Progenitor cell of endocrine pancreas (in vitro differentiated cells): Measurements from ENCODE around the gene RELT. TPM values are rescaled to one million over a fixed set of nuclear protein-coding genes. Genes with fewer than 3 reads are reported as not detected.
A peak's percentile ranks its signal among the peaks of the same experiment; 100 is the strongest.

ENCODE experiments used
- DNase-seq: peaks from one replicate; pipeline ENCODE4 v3.0.0; 2021; ENCODE audit warnings: low spot score; ENCODE audit not compliant: unreplicated experiment
- H3K27ac Mint-ChIP-seq: 2 replicates; pipeline ENCODE4 v1.8.0; 2021; ENCODE audit warnings: mild to moderate bottlenecking, moderate library complexity, mixed read lengths
- H3K27me3 Mint-ChIP-seq: 2 replicates; pipeline ENCODE4 v1.8.0; 2021; ENCODE audit warnings: mixed read lengths
- H3K36me3 Mint-ChIP-seq: 2 replicates; pipeline ENCODE4 v1.8.0; 2022; ENCODE audit warnings: mixed read lengths; ENCODE audit not compliant: insufficient read depth
- H3K4me1 Mint-ChIP-seq: 2 replicates; pipeline ENCODE4 v1.8.0; 2021; ENCODE audit warnings: low read depth, mixed read lengths
- H3K4me3 Mint-ChIP-seq: 2 replicates; pipeline ENCODE4 v1.8.0; 2021; ENCODE audit warnings: low read depth, mild to moderate bottlenecking, moderate library complexity, mixed read lengths
- H3K9me3 Mint-ChIP-seq: 2 replicates; pipeline ENCODE4 v1.8.0; 2021; ENCODE audit warnings: low read depth, mixed read lengths
- CTCF ChIP-seq: fragments of 200-600 bp; sonication (generic); IDR thresholded peaks from one replicate; pipeline ENCODE4 v1.5.0; 2021; ENCODE audit warnings: antibody characterized with exemption, mild to moderate bottlenecking; ENCODE audit not compliant: unreplicated experiment
- total RNA-seq: library from RNA; stranded (reverse); gene quantifications from 2 replicates; pipeline ENCODE4 v1.2.1, GENCODE V29; 2021

Gene RELT
- total RNA-seq, 1 donor from 2014 or later: 5.3 TPM

GRCh38 chr11:73403541-73403940, 27.3 kb downstream of the RELT start:
- no peak overlapping the region for H3K27ac Mint-ChIP-seq
- TF ChIP-seq CTCF: no peak
- no peaks in the 10 kb centered on the region for H3K9me3 Mint-ChIP-seq
- H3K4me1 Mint-ChIP-seq: no peaks in the 10 kb centered on the region
- no peak for DNase-seq
- H3K27me3 Mint-ChIP-seq: no peaks in the 10 kb centered on the region
- no peak overlapping the region for H3K4me3 Mint-ChIP-seq
- H3K36me3 Mint-ChIP-seq: peaks cover 4% of the 10 kb centered on the region

- H3K9me3 Mint-ChIP-seq: no peaks in the 10 kb centered on the region
These were observed 27.8 kb downstream of the RELT start for GRCh38 chr11:73404048-73404447.

GRCh38 chr11:73404506-73405145, 28.4 kb downstream of the RELT start:
- Mint-ChIP-seq H3K27me3 (no peaks in the 10 kb centered on the region), H3K27ac (no peak overlapping the region), H3K4me1 (no peaks in the 10 kb centered on the region), H3K36me3 (peaks cover 7% of the 10 kb centered on the region), H3K4me3 (no peak overlapping the region), H3K9me3 (no peaks in the 10 kb centered on the region)
- DNase-seq: no peak
- no peak for TF ChIP-seq CTCF

More at GRCh38 chr11:73404048-73404447, 27.8 kb downstream of the RELT start:
- H3K27ac Mint-ChIP-seq: no peak overlapping the region
- peaks cover 8% of the 10 kb centered on the region for H3K36me3 Mint-ChIP-seq
- H3K4me3 Mint-ChIP-seq: no peak overlapping the region
- no peak for DNase-seq
- TF ChIP-seq CTCF: peak; percentile 64
- no peaks in the 10 kb centered on the region for H3K4me1 Mint-ChIP-seq
- no peaks in the 10 kb centered on the region for H3K27me3 Mint-ChIP-seq

GRCh38 chr11:73405146-73405510, 28.9 kb downstream of the RELT start:
- Mint-ChIP-seq H3K4me1 (no peaks in the 10 kb centered on the region), H3K27me3 (no peaks in the 10 kb centered on the region), H3K36me3 (peaks cover 7% of the 10 kb centered on the region), H3K4me3 (no peak overlapping the region), H3K9me3 (no peaks in the 10 kb centered on the region), H3K27ac (no peak overlapping the region)
- no peak for TF ChIP-seq CTCF
- DNase-seq: no peak

GRCh38 chr11:73406131-73406530, 29.9 kb downstream of the RELT start:
- H3K9me3 Mint-ChIP-seq: no peaks in the 10 kb centered on the region
- TF ChIP-seq CTCF: no peak
- no peak for DNase-seq
- no peaks in the 10 kb centered on the region for H3K4me1 Mint-ChIP-seq
- H3K27me3 Mint-ChIP-seq: no peaks in the 10 kb centered on the region
- peaks cover 7% of the 10 kb centered on the region for H3K36me3 Mint-ChIP-seq
- H3K4me3 Mint-ChIP-seq: no peak overlapping the region
- no peak overlapping the region for H3K27ac Mint-ChIP-seq
